T-helper 17 cell (primary cell): Measurements from ENCODE around the gene DNAAF3. TPM values are rescaled to one million over a fixed set of nuclear protein-coding genes. Genes with fewer than 3 reads are reported as not detected.
"Not testable (repeated sequence)": the region's sequence is repeated elsewhere in the genome, so short reads cannot be mapped to it uniquely, and the experiment has no call there.

Experiments used
- ATAC-seq: fragments of 150-1000 bp; cut with Tn5 transposase; 2 replicates; pipeline ENCODE4 v1.10.0; 2021; ENCODE audit warnings: mild to moderate bottlenecking, moderate library complexity
- DNase-seq, 3 donors: peaks; one replicate each; pipeline versions ENCODE4 v3.0.0 to v3.0.0-alpha.2; 2020 to 2021
- H3K9me3 ChIP-seq: one replicate; pipeline ENCODE4 v1.7.0; 2013; ENCODE audit warnings: low read length, mild to moderate bottlenecking; ENCODE audit not compliant: control insufficient read depth, poor library complexity, severe bottlenecking
- H3K27ac Mint-ChIP-seq: one replicate; pipeline ENCODE4 v1.8.0; 2022; ENCODE audit warnings: mild to moderate bottlenecking, moderate library complexity, mixed read lengths
- H3K27me3 Mint-ChIP-seq: one replicate; pipeline ENCODE4 v1.8.0; 2022; ENCODE audit warnings: mixed read lengths
- H3K36me3 Mint-ChIP-seq: one replicate; pipeline ENCODE4 v1.8.0; 2022; ENCODE audit warnings: low read depth, mixed read lengths
- H3K4me1 Mint-ChIP-seq: one replicate; pipeline ENCODE4 v1.8.0; 2022; ENCODE audit warnings: mild to moderate bottlenecking, mixed read lengths
- H3K4me3 Mint-ChIP-seq: one replicate; pipeline ENCODE4 v1.8.0; 2022; ENCODE audit warnings: mild to moderate bottlenecking, moderate library complexity, mixed read lengths
- total RNA-seq, 4 donors: library from RNA in 2 of 4; stranded (reverse) in 2 of 4; gene quantifications; one replicate each; pipeline ENCODE4 v1.2.3 and lab custom pipeline; 2022 to 2026

Gene DNAAF3
- total RNA-seq, 2 donors from 2014 or later, result not detected

GRCh38 chr19:55172318-55172717 is 5.9 kb upstream of the DNAAF3 start:
- peaks cover 11% of the 10 kb centered on the region for H3K4me1 Mint-ChIP-seq
- H3K4me3 Mint-ChIP-seq, result peak overlapping the region; percentile 84
- DNase-seq, H3K36me3 Mint-ChIP-seq, H3K27ac Mint-ChIP-seq, ATAC-seq, H3K9me3 ChIP-seq: not testable (repeated sequence)
- H3K27me3 Mint-ChIP-seq, result peaks cover 74% of the 10 kb centered on the region

- no peaks in the 10 kb centered on the region for H3K9me3 ChIP-seq
- Mint-ChIP-seq H3K36me3 (peaks cover 12% of the 10 kb centered on the region), H3K4me3 (no peak overlapping the region), H3K27ac (no peak overlapping the region), H3K4me1 (peaks cover 18% of the 10 kb centered on the region), H3K27me3 (peaks cover 74% of the 10 kb centered on the region)
- ATAC-seq, result no peak
- no peak for DNase-seq
Measured at GRCh38 chr19:55171440-55171839, 5.0 kb upstream of the DNAAF3 start.

- H3K4me3 Mint-ChIP-seq, result no peak overlapping the region
- ATAC-seq, result no peak
- H3K27me3 Mint-ChIP-seq, result peaks cover 79% of the 10 kb centered on the region
- H3K9me3 ChIP-seq, result no peaks in the 10 kb centered on the region
- peaks cover 18% of the 10 kb centered on the region for H3K4me1 Mint-ChIP-seq
- H3K27ac Mint-ChIP-seq, result no peak overlapping the region
- DNase-seq, result no peak
- H3K36me3 Mint-ChIP-seq, result peaks cover 13% of the 10 kb centered on the region
Measured at GRCh38 chr19:55169136-55169535, 2.7 kb upstream of the DNAAF3 start.

GRCh38 chr19:55165952-55166529 is 372 bp downstream of the DNAAF3 start:
- Mint-ChIP-seq H3K4me1 (peaks cover 12% of the 10 kb centered on the region), H3K4me3 (peak overlapping the region; percentile 37), H3K27ac (no peak overlapping the region), H3K36me3 (peaks cover 6% of the 10 kb centered on the region), H3K27me3 (peaks cover 61% of the 10 kb centered on the region)
- no peaks in the 10 kb centered on the region for H3K9me3 ChIP-seq
- ATAC-seq (peak; percentile 35), DNase-seq (no peak)

- no peak overlapping the region for H3K27ac Mint-ChIP-seq
- peaks cover 45% of the 10 kb centered on the region for H3K27me3 Mint-ChIP-seq
- no peak for DNase-seq
Measured at GRCh38 chr19:55161571-55162322, 4.7 kb downstream of the DNAAF3 start.

GRCh38 chr19:55160986-55161365 is 5.4 kb downstream of the DNAAF3 start:
- H3K4me1 Mint-ChIP-seq, result peaks cover 7% of the 10 kb centered on the region
- H3K27me3 Mint-ChIP-seq, result peaks cover 44% of the 10 kb centered on the region
- peak overlapping the region; percentile 3 for H3K4me3 Mint-ChIP-seq
- DNase-seq (no peak), ATAC-seq (no peak)
- H3K36me3 Mint-ChIP-seq, result peaks cover 3% of the 10 kb centered on the region
- no peaks in the 10 kb centered on the region for H3K9me3 ChIP-seq
- no peak overlapping the region for H3K27ac Mint-ChIP-seq

More at GRCh38 chr19:55161571-55162322, 4.7 kb downstream of the DNAAF3 start:
- ATAC-seq, result no peak
- H3K9me3 ChIP-seq, result no peaks in the 10 kb centered on the region
- peaks cover 7% of the 10 kb centered on the region for H3K36me3 Mint-ChIP-seq
- no peak overlapping the region for H3K4me3 Mint-ChIP-seq
- H3K4me1 Mint-ChIP-seq, result peaks cover 9% of the 10 kb centered on the region

GRCh38 chr19:55160128-55160985 is 6.1 kb downstream of the DNAAF3 start:
- ATAC-seq, result peak; percentile 97
- Mint-ChIP-seq H3K27ac (no peak overlapping the region), H3K27me3 (peaks cover 38% of the 10 kb centered on the region), H3K4me3 (peak overlapping the region; percentile 3), H3K4me1 (peaks cover 7% of the 10 kb centered on the region), H3K36me3 (peaks cover 3% of the 10 kb centered on the region)
- DNase-seq, result peak; percentile 78 to 85 (median 82)
- no peaks in the 10 kb centered on the region for H3K9me3 ChIP-seq

- ATAC-seq, result no peak
- Mint-ChIP-seq H3K4me3 (no peak overlapping the region), H3K27me3 (peaks cover 32% of the 10 kb centered on the region)
Measured at GRCh38 chr19:55158848-55159749, 7.3 kb downstream of the DNAAF3 start.

GRCh38 chr19:55158423-55158822 is 8.0 kb downstream of the DNAAF3 start:
- Mint-ChIP-seq H3K36me3 (peaks cover 3% of the 10 kb centered on the region), H3K27ac (no peak overlapping the region), H3K4me3 (no peak overlapping the region), H3K4me1 (peaks cover 16% of the 10 kb centered on the region), H3K27me3 (peaks cover 25% of the 10 kb centered on the region)
- ATAC-seq (no peak), DNase-seq (no peak)
- H3K9me3 ChIP-seq, result no peaks in the 10 kb centered on the region

More at GRCh38 chr19:55158848-55159749, 7.3 kb downstream of the DNAAF3 start:
- H3K9me3 ChIP-seq, result no peaks in the 10 kb centered on the region
- H3K4me1 Mint-ChIP-seq, result peaks cover 12% of the 10 kb centered on the region
- H3K36me3 Mint-ChIP-seq, result peaks cover 3% of the 10 kb centered on the region
- H3K27ac Mint-ChIP-seq, result no peak overlapping the region
- no peak for DNase-seq

GRCh38 chr19:55157064-55157908 is 9.1 kb downstream of the DNAAF3 start, which contains the start of gene TNNI3:
TNNI3 (minus strand) TSS chr19:55157732; CDS start chr19:55157589, 143 bp downstream.
- Mint-ChIP-seq H3K36me3 (peaks cover 3% of the 10 kb centered on the region), H3K4me3 (peak within 1 kb of the TSS; percentile 62), H3K4me1 (peaks cover 16% of the 10 kb centered on the region), H3K27ac (no peak within 1 kb of the TSS), H3K27me3 (peaks cover 25% of the 10 kb centered on the region)
- no peaks in the 10 kb centered on the region for H3K9me3 ChIP-seq
- ATAC-seq, result no peak
- no peak for DNase-seq

- H3K27me3 Mint-ChIP-seq, result peaks cover 25% of the 10 kb centered on the region
- peaks cover 16% of the 10 kb centered on the region for H3K4me1 Mint-ChIP-seq
- no peak overlapping the region for H3K27ac Mint-ChIP-seq
- DNase-seq (no peak), ATAC-seq (peak; percentile 34)
- H3K4me3 Mint-ChIP-seq, result peak overlapping the region; percentile 62
- H3K36me3 Mint-ChIP-seq, result peaks cover 3% of the 10 kb centered on the region
- peaks cover 3% of the 10 kb centered on the region for H3K9me3 ChIP-seq
Measured at GRCh38 chr19:55156202-55157063, 10.0 kb downstream of the DNAAF3 start.
